PFSK-1 (cell line): Measurements from ENCODE around the gene MCUB.

Experiments used
- POLR2AphosphoS5 ChIP-seq: IDR thresholded peaks from 2 replicates; pipeline ENCODE4 v1.6.1; 2012; ENCODE audit warnings: low read depth, mild to moderate bottlenecking, control low read depth, low read length, moderate library complexity
- TAF1 ChIP-seq: IDR thresholded peaks from 2 replicates; pipeline ENCODE4 v1.6.1; 2012; ENCODE audit warnings: low read length, control low read depth, borderline replicate concordance; ENCODE audit not compliant: insufficient read depth
- TF ChIP-seq, protein P1 (sequence below), 2 experiments: IDR thresholded peaks; 2 replicates each; pipeline versions ENCODE4 v1.6.1 to v1.8.0; 2011 to 2012; ENCODE audit warnings: low read depth in 2 of 2, low read length in 2 of 2, control low read depth in 1 of 2, inconsistent platforms in 1 of 2, mild to moderate bottlenecking in 1 of 2, moderate library complexity in 1 of 2; ENCODE audit not compliant: insufficient read depth in 1 of 2

DNA sequence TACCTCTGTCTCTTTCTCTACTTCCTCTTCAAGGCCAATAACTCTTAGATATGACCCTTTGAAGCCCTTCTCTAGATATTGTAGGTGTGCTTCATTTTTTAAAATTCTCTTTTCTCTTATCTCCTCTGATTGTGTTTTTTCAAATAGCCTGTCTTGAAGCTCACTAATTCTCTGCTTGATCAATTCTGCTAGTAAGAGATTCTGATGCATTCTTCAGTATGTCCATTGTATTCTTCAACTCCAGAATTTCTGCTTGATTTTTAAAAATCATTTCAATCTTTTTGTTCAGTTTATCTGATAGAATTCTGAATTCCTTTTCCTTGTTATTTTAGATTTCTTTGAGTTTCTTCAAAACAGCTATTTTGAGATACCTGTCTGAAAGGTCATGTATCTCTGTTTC, 47.9 kb downstream of the MCUB start:
- TF ChIP-seq TAF1 (no peak), POLR2AphosphoS5 (no peak)
- TF ChIP-seq, protein P1, sequence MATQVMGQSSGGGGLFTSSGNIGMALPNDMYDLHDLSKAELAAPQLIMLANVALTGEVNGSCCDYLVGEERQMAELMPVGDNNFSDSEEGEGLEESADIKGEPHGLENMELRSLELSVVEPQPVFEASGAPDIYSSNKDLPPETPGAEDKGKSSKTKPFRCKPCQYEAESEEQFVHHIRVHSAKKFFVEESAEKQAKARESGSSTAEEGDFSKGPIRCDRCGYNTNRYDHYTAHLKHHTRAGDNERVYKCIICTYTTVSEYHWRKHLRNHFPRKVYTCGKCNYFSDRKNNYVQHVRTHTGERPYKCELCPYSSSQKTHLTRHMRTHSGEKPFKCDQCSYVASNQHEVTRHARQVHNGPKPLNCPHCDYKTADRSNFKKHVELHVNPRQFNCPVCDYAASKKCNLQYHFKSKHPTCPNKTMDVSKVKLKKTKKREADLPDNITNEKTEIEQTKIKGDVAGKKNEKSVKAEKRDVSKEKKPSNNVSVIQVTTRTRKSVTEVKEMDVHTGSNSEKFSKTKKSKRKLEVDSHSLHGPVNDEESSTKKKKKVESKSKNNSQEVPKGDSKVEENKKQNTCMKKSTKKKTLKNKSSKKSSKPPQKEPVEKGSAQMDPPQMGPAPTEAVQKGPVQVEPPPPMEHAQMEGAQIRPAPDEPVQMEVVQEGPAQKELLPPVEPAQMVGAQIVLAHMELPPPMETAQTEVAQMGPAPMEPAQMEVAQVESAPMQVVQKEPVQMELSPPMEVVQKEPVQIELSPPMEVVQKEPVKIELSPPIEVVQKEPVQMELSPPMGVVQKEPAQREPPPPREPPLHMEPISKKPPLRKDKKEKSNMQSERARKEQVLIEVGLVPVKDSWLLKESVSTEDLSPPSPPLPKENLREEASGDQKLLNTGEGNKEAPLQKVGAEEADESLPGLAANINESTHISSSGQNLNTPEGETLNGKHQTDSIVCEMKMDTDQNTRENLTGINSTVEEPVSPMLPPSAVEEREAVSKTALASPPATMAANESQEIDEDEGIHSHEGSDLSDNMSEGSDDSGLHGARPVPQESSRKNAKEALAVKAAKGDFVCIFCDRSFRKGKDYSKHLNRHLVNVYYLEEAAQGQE (IDR thresholded peaks at IDR 0.05; ENCODE audit: insufficient read depth in 1 of 2, low read depth in 2 of 2, low read length in 2 of 2): no peak
